ENCODE data around the gene TBX15. TPM values are rescaled to one million over a fixed set of nuclear protein-coding genes. Genes with fewer than 3 reads are reported as not detected.

The TBX15 gene
- 0.25 and 1.6 TPM in 2 replicates for total RNA-seq

DNA sequence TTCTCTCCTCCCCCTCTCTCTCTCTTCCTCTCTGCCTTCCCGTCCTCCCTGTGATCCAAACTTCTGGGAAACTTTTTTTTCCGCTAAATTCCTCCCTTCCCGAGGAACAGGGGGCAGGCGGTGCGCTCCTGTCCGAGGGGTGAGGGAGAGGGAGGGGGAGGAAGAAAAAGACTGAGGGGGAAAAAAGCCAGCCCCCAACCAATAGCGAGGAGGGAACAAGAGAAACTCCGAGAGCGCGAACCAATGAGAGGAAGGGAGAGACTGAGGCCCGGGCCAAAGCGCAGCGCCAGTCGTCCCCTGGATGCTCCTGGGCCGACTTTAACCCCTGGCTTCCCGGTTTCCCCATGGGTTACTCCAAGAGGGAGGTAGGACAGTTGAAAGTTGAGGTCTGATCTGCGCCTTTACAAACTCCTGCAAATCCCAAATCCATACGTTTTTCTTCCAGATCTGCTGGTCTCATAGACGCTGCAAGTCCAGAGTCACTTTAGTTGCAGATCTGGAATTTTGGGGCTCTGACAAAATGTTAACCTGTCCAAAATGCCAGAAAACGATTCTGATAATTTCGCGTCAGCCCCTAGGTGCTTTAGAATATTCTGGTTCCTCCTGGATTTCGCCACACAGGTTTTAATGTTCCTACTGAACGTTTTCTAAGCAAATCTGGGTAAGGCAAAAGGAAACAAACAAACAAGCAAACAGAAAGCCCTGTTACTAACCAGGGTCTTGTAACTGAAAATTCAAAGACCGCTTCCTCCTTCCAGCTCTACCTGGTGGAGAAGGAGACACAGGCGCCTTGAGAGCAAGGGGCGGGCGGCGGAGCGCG lies at the start of gene TBX15:
TSS of gene TBX15 (minus strand) at position 158 of the 820 bp plus-strand sequence. CDS start 548 bp downstream, outside the sequence.

Other genes with a start within 250 kb of the TBX15 start
- 13.7 and 14.6 TPM in 2 replicates for gene WARS2, start 152.3 kb upstream of the TBX15 start, total RNA-seq

Data from aortic smooth muscle cell (primary cell).